H1 (cell line): ENCODE data around the gene ARHGAP42. TPM values are rescaled to one million over a fixed set of nuclear protein-coding genes. Genes with fewer than 3 reads are reported as not detected.

Experiments
- CTCF ChIA-PET: fragments of 300-600 bp; sonication (Branson Sonifier 250); formaldehyde crosslinking; loops from one replicate; lab custom pipeline; 2021; ENCODE audit not compliant: partially characterized antibody; lab: Charles Lee
- POLR2A ChIA-PET: fragments of 300-600 bp; sonication (Branson Sonifier 250); formaldehyde crosslinking; loops from one replicate; lab custom pipeline; 2021; ENCODE audit warnings: inconsistent platforms; ENCODE audit not compliant: partially characterized antibody; lab: Charles Lee
- DNase-seq, 2 experiments: peaks; one replicate each; pipeline versions ENCODE4 v3.0.0 to v3.0.0-alpha.2; 2010 to 2022; ENCODE audit warnings: low spot score in 2 of 2, low read depth in 1 of 2, mixed read lengths in 1 of 2
- FAIRE-seq: peaks from 2 replicates; lab custom pipeline; 2011; peaks lifted over from hg19 to GRCh38; lab: Jason Lieb, UNC
- H2AFZ ChIP-seq: 2 replicates; pipeline ENCODE4 v1.8.1; 2012; ENCODE audit warnings: low read length, inconsistent platforms
- H2AK5ac ChIP-seq: 2 replicates; pipeline ENCODE4 v1.6.1; 2013; ENCODE audit warnings: low read depth, low read length
- H2BK120ac ChIP-seq: replicated peaks from 2 replicates; pipeline ENCODE3; 2013; ENCODE audit warnings: low read depth, low read length, inconsistent platforms
- H2BK12ac ChIP-seq: 2 replicates; pipeline ENCODE4 v1.6.1; 2013; ENCODE audit warnings: low read depth, low read length
- H2BK15ac ChIP-seq: 2 replicates; pipeline ENCODE4 v1.6.1; 2013; ENCODE audit warnings: low read length
- H2BK20ac ChIP-seq: 2 replicates; pipeline ENCODE4 v1.6.1; 2013; ENCODE audit warnings: low read length
- H2BK5ac ChIP-seq: 2 replicates; pipeline ENCODE4 v1.6.1; 2013; ENCODE audit warnings: low read depth, low read length
- H3K14ac ChIP-seq: 2 replicates; pipeline ENCODE4 v1.6.1; 2013; ENCODE audit warnings: inconsistent platforms; ENCODE audit not compliant: insufficient read length
- H3K18ac ChIP-seq: 2 replicates; pipeline ENCODE4 v1.6.1; 2013; ENCODE audit warnings: low read length; ENCODE audit errors: extremely low read depth
- H3K23ac ChIP-seq: 2 replicates; pipeline ENCODE4 v1.6.1; 2013; ENCODE audit warnings: inconsistent platforms; ENCODE audit not compliant: insufficient read length
- H3K23me2 ChIP-seq: 2 replicates; pipeline ENCODE4 v1.6.1; 2013; ENCODE audit warnings: low read depth, low read length
- H3K27ac ChIP-seq: 2 replicates; pipeline ENCODE4 v1.6.1; 2011; ENCODE audit warnings: low read depth, low read length, inconsistent platforms
- H3K27me3 ChIP-seq, 4 experiments: replicated peaks in 1 of 4; 1 replicate in 1 of 4; 2 replicates in 3 of 4; pipeline versions ENCODE4 v1.6.1 to v1.8.1; 2011 to 2013; ENCODE audit warnings: low read length in 3 of 4, mild to moderate bottlenecking in 3 of 4, inconsistent platforms in 2 of 4, mixed read lengths in 2 of 4, moderate library complexity in 1 of 4; ENCODE audit not compliant: control insufficient read depth in 3 of 4, insufficient read depth in 3 of 4; ENCODE audit errors: extremely low read depth in 1 of 4
- H3K36me3 ChIP-seq, 4 experiments: 2 replicates each; pipeline versions ENCODE4 v1.6.1 to v1.8.1; 2011 to 2013; ENCODE audit warnings: mild to moderate bottlenecking in 4 of 4, low read length in 3 of 4, moderate library complexity in 2 of 4, control low read depth in 1 of 4, inconsistent platforms in 1 of 4; ENCODE audit not compliant: insufficient read depth in 4 of 4, control insufficient read depth in 2 of 4
- H3K4ac ChIP-seq: replicated peaks from 2 replicates; pipeline ENCODE3; 2013; ENCODE audit warnings: low read length, low read depth, mixed read lengths, inconsistent platforms; ENCODE audit not compliant: insufficient read length
- H3K4me1 ChIP-seq, 4 experiments: replicated peaks in 1 of 4; 1 replicate in 1 of 4; 2 replicates in 3 of 4; pipeline versions ENCODE4 v1.6.1 to v1.8.1; 2011 to 2013; ENCODE audit warnings: low read length in 3 of 4, inconsistent platforms in 2 of 4, mixed read lengths in 1 of 4; ENCODE audit not compliant: insufficient read depth in 4 of 4, control insufficient read depth in 3 of 4
- H3K4me2 ChIP-seq, 2 experiments: 2 replicates each; pipeline versions ENCODE4 v1.6.1 to v1.8.1; 2011 to 2013; ENCODE audit warnings: low read depth in 2 of 2, low read length in 2 of 2, control low read depth in 1 of 2, inconsistent platforms in 1 of 2, mild to moderate bottlenecking in 1 of 2; ENCODE audit not compliant: insufficient read depth in 1 of 2
- H3K4me3 ChIP-seq, 4 experiments: fragments of 200-600, 300-600 bp in 1 of 4; sonication (generic), shearing (Covaris generic), sonication (Bioruptor Twin) in 1 of 4; 2 replicates each; pipeline versions ENCODE4 v1.5.1 to v1.8.1; 2011 to 2016; ENCODE audit warnings: low read length in 4 of 4, low read depth in 3 of 4, control low read depth in 2 of 4, inconsistent platforms in 2 of 4, mild to moderate bottlenecking in 2 of 4, mixed read lengths in 1 of 4, moderate library complexity in 1 of 4; ENCODE audit not compliant: insufficient read depth in 2 of 4; ENCODE audit errors: extremely low read depth in 1 of 4
- H3K56ac ChIP-seq: replicated peaks from 2 replicates; pipeline ENCODE3; 2013; ENCODE audit warnings: low read depth, mild to moderate bottlenecking, mixed read lengths, low read length, inconsistent platforms; ENCODE audit not compliant: insufficient read length
- H3K79me1 ChIP-seq: 2 replicates; pipeline ENCODE4 v1.6.1; 2013; ENCODE audit warnings: low read depth, low read length, control low read depth
- H3K79me2 ChIP-seq, 2 experiments: 2 replicates each; pipeline versions ENCODE4 v1.6.1 to v1.8.1; 2012 to 2013; ENCODE audit warnings: low read length in 2 of 2, mild to moderate bottlenecking in 2 of 2, inconsistent platforms in 1 of 2; ENCODE audit not compliant: insufficient read depth in 2 of 2, control insufficient read depth in 1 of 2
- H3K9ac ChIP-seq, 4 experiments: replicated peaks in 1 of 4; 1 replicate in 1 of 4; 2 replicates in 3 of 4; pipeline versions ENCODE4 v1.6.1 to v1.8.1; 2011 to 2013; ENCODE audit warnings: low read depth in 3 of 4, low read length in 3 of 4, control low read depth in 2 of 4, mild to moderate bottlenecking in 2 of 4, moderate library complexity in 2 of 4, inconsistent platforms in 1 of 4; ENCODE audit errors: extremely low read depth in 1 of 4
- H3K9me3 ChIP-seq, 2 experiments: 2 replicates each; pipeline versions ENCODE4 v1.6.1 to v1.8.1; 2012 to 2013; ENCODE audit warnings: mild to moderate bottlenecking in 2 of 2, moderate library complexity in 2 of 2, control low read depth in 1 of 2, inconsistent platforms in 1 of 2, low read depth in 1 of 2, low read length in 1 of 2, mixed read lengths in 1 of 2; ENCODE audit not compliant: insufficient read depth in 2 of 2
- H4K20me1 ChIP-seq, 2 experiments: replicated peaks in 1 of 2; 2 replicates each; pipeline versions ENCODE3 to v1.8.1; 2011 to 2013; ENCODE audit warnings: inconsistent platforms in 2 of 2, low read length in 2 of 2, mild to moderate bottlenecking in 1 of 2; ENCODE audit not compliant: insufficient read depth in 2 of 2, control insufficient read depth in 1 of 2
- H4K5ac ChIP-seq: 2 replicates; pipeline ENCODE4 v1.6.1; 2013; ENCODE audit warnings: low read length, low read depth, mixed read lengths, inconsistent platforms; ENCODE audit not compliant: insufficient read length
- H4K8ac ChIP-seq: 2 replicates; pipeline ENCODE4 v1.8.0; 2013; ENCODE audit warnings: mild to moderate bottlenecking, moderate library complexity, low read length, inconsistent platforms; ENCODE audit not compliant: insufficient read depth; ENCODE audit errors: extremely low read depth
- H4K91ac ChIP-seq: replicated peaks from 2 replicates; pipeline ENCODE3; 2013; ENCODE audit warnings: low read length, mixed read lengths, inconsistent platforms; ENCODE audit not compliant: insufficient read length
- CBX8 ChIP-seq: fragments of 300-800, 300-1000 bp; sonication (generic); IDR thresholded peaks from 2 replicates; pipeline ENCODE4 v1.7.1; 2016; ENCODE audit warnings: low read depth, low read length, borderline replicate concordance
- CHD1 ChIP-seq: IDR thresholded peaks from 2 replicates; pipeline ENCODE4 v1.6.1; 2012; ENCODE audit warnings: low read depth, low read length, improper control_type of control experiment
- CHD2 ChIP-seq: IDR thresholded peaks from 2 replicates; pipeline ENCODE4 v1.6.1; 2012; ENCODE audit warnings: low read length, improper control_type of control experiment
- CREB1 ChIP-seq: IDR thresholded peaks from 2 replicates; pipeline ENCODE4 v1.6.1; 2012; ENCODE audit warnings: inconsistent platforms
- CTBP2 ChIP-seq: IDR thresholded peaks from 2 replicates; pipeline ENCODE4 v1.7.0; 2011; ENCODE audit warnings: borderline replicate concordance, mild to moderate bottlenecking, moderate library complexity, mixed read lengths, low read length; ENCODE audit not compliant: insufficient read depth, insufficient read length
- GABPA ChIP-seq: IDR thresholded peaks from 2 replicates; pipeline ENCODE4 v1.6.1; 2011; ENCODE audit warnings: mild to moderate bottlenecking, low read length, moderate library complexity, borderline replicate concordance; ENCODE audit not compliant: insufficient read depth
- RBBP5 ChIP-seq: IDR thresholded peaks from 2 replicates; pipeline ENCODE4 v1.7.1; 2012; ENCODE audit warnings: low read depth, mild to moderate bottlenecking, inconsistent platforms, low read length, moderate library complexity, borderline replicate concordance
- WGBS, 2 experiments: shearing (Covaris generic) in 1 of 2; methylation state at CpG; one replicate each; pipeline versions ENCODE4 v1.1.6 to v1.1.7; 2013 to 2015; ENCODE audit warnings: low lambda C conversion rate in 2 of 2, mixed read lengths in 2 of 2, inconsistent platforms in 1 of 2, low coverage in 1 of 2, missing lambda C conversion rate in 1 of 2; ENCODE audit not compliant: insufficient replicate concordance in 2 of 2, insufficient coverage in 1 of 2, insufficient read length in 1 of 2; ENCODE audit errors: extremely low coverage in 1 of 2, missing lambda C conversion rate in 1 of 2; 5-methylcytosine and 5-hydroxymethylcytosine counted together
- polyA plus RNA-seq, 7 experiments: library from polyadenylated mRNA; depleted of rRNA in 3 of 7; stranded (reverse) in 5 of 7; unstranded in 2 of 7; fragments of >200 nt in 5 of 7; fragments of 200-250 nt in 2 of 7; gene quantifications; 1 replicate in 5 of 7; 2 replicates in 1 of 7; 4 replicates in 1 of 7; pipeline versions ENCODE4 v1.2.1 to v1.2.3, GENCODE V29; 2011 to 2013; ENCODE audit warnings: missing spikeins in 2 of 7, mixed read lengths in 2 of 7
- total RNA-seq: library from RNA; stranded (reverse); fragmentation: NEBNext Ultra II Directional; extraction: Animal tissue kit (Norgen Biotek cat#: 25700); gene quantifications from 2 replicates; pipeline ENCODE4 v1.2.1, GENCODE V29; 2021

Gene ARHGAP42
- total and polyA plus RNA-seq, 2 of the 8 experiments (the other 6 are each of a cell fraction or from before 2014, with no cell fraction given): 22.2 to 33.5 TPM

GRCh38 chr11:100831929-100832494 is 144.9 kb downstream of the ARHGAP42 start:
- Histone ChIP-seq H3K9ac (no peak overlapping the region), H2BK120ac (no peak overlapping the region), H3K79me1 (no peaks in the 10 kb centered on the region; the same call in 1 of the 2 replicates), H4K20me1 (no peaks in the 10 kb centered on the region), H2AFZ (no peak overlapping the region), H3K4ac (no peak overlapping the region), H3K9me3 (no peaks in the 10 kb centered on the region), H3K36me3 (no peaks in the 10 kb centered on the region), H3K23ac (no peak overlapping the region), H3K56ac (no peak overlapping the region), H3K27me3 (no peaks in the 10 kb centered on the region), H3K4me1 (peaks cover 4 to 23% (median 12%) of the 10 kb centered on the region in 4 experiments; a peak in 6 of 7 replicates), H4K91ac (no peak overlapping the region), H2BK5ac (no peak overlapping the region), H3K18ac (no peak overlapping the region; the same call in 1 of the 2 replicates), H2BK20ac (no peak overlapping the region), H2BK15ac (no peak overlapping the region), H4K5ac (no peak overlapping the region), H3K4me2 (no peak overlapping the region; a peak in 1 of 4 replicates), H4K8ac (no peak overlapping the region), H3K23me2 (no peaks in the 10 kb centered on the region), H2AK5ac (peak overlapping the region; percentile 5; the same call in 1 of the 2 replicates), H2BK12ac (peak overlapping the region; percentile 10; the same call in 1 of the 2 replicates), H3K79me2 (peaks cover 0 to 33% of the 10 kb centered on the region in 2 experiments; a peak in 2 of 4 replicates)
- no peak for DNase-seq
- 77% methylated on average over 5 of the region's 5 CpGs; no CpG with 5 or more reads in 1 of the 2 experiments for WGBS, 2 experiments
- CTCF ChIA-PET: interaction anchor here (0.9 to 2.8 kb wide), 9 partner anchors 8 to 202 kb away, joined by 3 to 13 read pairs (median 3); no protein-coding TSS in a partner anchor
- POLR2A ChIA-PET: interaction anchor here (1.1 kb wide), 1 partner anchor 27 kb away, joined by 3 read pairs; no protein-coding TSS in a partner anchor
- FAIRE-seq: no peak
- TF ChIP-seq GABPA (no peak), CTBP2 (no peak), CHD2 (no peak), CHD1 (no peak), CBX8 (no peak), RBBP5 (no peak), CREB1 (no peak)
- TF ChIP-seq, all 59 proteins: peak for 0
- Histone ChIP-seq H3K14ac (no peak overlapping the region), H3K4me3 (no peak overlapping the region), H3K27ac (no peak overlapping the region)
